Glutamatergic neuron (in vitro differentiated cells): ENCODE measurements around the gene FGF16. TPM values are rescaled to one million over a fixed set of nuclear protein-coding genes. Genes with fewer than 3 reads are reported as not detected.
"Not testable (repeated sequence)": the region's sequence is repeated elsewhere in the genome, so short reads cannot be mapped to it uniquely, and the experiment has no call there.

Source experiments
- DNase-seq: peaks from one replicate; pipeline ENCODE4 v3.0.0; 2022
- H3K27ac Mint-ChIP-seq: one replicate; pipeline ENCODE4 v1.8.0; 2020; ENCODE audit warnings: mild to moderate bottlenecking, mixed read lengths, inconsistent platforms; ENCODE audit not compliant: unreplicated experiment
- H3K27me3 Mint-ChIP-seq: one replicate; pipeline ENCODE4 v1.8.0; 2020; ENCODE audit warnings: mild to moderate bottlenecking, moderate library complexity, mixed read lengths, inconsistent platforms; ENCODE audit not compliant: unreplicated experiment
- H3K36me3 Mint-ChIP-seq: one replicate; pipeline ENCODE4 v1.8.0; 2020; ENCODE audit warnings: mild to moderate bottlenecking, mixed read lengths, inconsistent platforms; ENCODE audit not compliant: unreplicated experiment
- H3K4me1 Mint-ChIP-seq: one replicate; pipeline ENCODE4 v1.8.0; 2020; ENCODE audit warnings: mild to moderate bottlenecking, low read depth, mixed read lengths, inconsistent platforms; ENCODE audit not compliant: unreplicated experiment
- H3K4me3 Mint-ChIP-seq: one replicate; pipeline ENCODE4 v1.8.0; 2020; ENCODE audit warnings: mild to moderate bottlenecking, mixed read lengths, inconsistent platforms; ENCODE audit not compliant: unreplicated experiment
- H3K9me3 Mint-ChIP-seq: one replicate; pipeline ENCODE4 v1.8.0; 2020; ENCODE audit warnings: mild to moderate bottlenecking, moderate library complexity, mixed read lengths, inconsistent platforms; ENCODE audit not compliant: unreplicated experiment
- total RNA-seq: library from RNA; stranded (reverse); fragmentation: NEBNext Ultra II Directional; extraction: Animal tissue kit (Norgen Biotek cat#: 25700); gene quantifications from one replicate; pipeline ENCODE4 v1.2.1, GENCODE V29; 2021; ENCODE audit not compliant: unreplicated experiment
- TF ChIP-seq, protein P1 (sequence below): fragments of 200-600 bp; sonication (generic); IDR thresholded peaks from one replicate; pipeline ENCODE4 v1.5.0; 2021; ENCODE audit not compliant: partially characterized antibody, unreplicated experiment

FGF16 gene
- total RNA-seq, 1 donor from 2014 or later: not detected

DNA sequence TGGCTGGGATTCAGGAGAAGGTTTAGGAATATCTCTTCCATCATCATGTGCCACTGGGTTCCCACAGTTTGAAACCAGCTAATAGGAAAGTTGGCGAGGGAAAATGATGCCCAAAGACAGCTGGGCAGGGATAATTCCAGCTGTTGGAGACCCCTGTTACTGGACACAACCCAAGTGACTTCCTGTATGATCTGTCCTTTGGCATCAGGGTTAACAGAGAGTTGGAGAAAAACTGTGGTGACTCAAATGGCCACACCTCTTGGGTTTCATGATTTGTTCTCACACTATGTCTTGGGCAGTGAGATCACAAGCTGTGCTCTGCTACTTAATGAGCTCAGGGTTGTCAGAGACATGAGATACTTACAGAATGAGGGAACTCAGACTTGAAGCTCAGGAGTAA is 3.8 kb downstream of the FGF16 start:
- H3K4me3 Mint-ChIP-seq: no peak overlapping the region
- no peak for DNase-seq
- peaks cover 5% of the 10 kb centered on the region for H3K4me1 Mint-ChIP-seq
- no peaks in the 10 kb centered on the region for H3K36me3 Mint-ChIP-seq
- H3K27me3 Mint-ChIP-seq: peaks cover 5% of the 10 kb centered on the region
- H3K9me3 Mint-ChIP-seq: peaks cover 3% of the 10 kb centered on the region
- TF ChIP-seq, protein P1, sequence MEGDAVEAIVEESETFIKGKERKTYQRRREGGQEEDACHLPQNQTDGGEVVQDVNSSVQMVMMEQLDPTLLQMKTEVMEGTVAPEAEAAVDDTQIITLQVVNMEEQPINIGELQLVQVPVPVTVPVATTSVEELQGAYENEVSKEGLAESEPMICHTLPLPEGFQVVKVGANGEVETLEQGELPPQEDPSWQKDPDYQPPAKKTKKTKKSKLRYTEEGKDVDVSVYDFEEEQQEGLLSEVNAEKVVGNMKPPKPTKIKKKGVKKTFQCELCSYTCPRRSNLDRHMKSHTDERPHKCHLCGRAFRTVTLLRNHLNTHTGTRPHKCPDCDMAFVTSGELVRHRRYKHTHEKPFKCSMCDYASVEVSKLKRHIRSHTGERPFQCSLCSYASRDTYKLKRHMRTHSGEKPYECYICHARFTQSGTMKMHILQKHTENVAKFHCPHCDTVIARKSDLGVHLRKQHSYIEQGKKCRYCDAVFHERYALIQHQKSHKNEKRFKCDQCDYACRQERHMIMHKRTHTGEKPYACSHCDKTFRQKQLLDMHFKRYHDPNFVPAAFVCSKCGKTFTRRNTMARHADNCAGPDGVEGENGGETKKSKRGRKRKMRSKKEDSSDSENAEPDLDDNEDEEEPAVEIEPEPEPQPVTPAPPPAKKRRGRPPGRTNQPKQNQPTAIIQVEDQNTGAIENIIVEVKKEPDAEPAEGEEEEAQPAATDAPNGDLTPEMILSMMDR: no peak
- no peak overlapping the region for H3K27ac Mint-ChIP-seq

DNA sequence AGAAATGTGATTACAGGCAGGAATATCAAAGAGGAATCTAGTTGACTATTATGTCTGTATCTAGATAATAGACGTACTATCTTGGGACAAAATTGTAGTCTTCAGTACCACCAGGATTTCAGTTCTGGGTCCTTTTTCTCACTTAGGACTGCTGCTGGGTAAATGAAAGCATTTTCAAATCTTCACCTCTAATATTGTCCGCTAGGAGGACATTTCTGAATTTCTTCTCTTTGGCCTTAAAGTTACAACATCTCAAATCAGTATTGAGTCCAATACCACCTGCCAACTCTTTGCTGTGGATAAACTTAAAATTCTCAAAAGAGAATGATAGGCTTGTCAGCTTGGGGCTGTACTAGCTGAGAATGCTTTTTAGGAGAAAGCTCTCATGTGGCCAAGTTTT is 6.0 kb downstream of the FGF16 start:
- Mint-ChIP-seq H3K9me3 (peaks cover 3% of the 10 kb centered on the region), H3K4me1 (peaks cover 2% of the 10 kb centered on the region), H3K27me3 (peaks cover 3% of the 10 kb centered on the region), H3K4me3 (no peak overlapping the region), H3K27ac (no peak overlapping the region), H3K36me3 (no peaks in the 10 kb centered on the region)
- no peak for DNase-seq
- TF ChIP-seq, protein P1: no peak

DNA sequence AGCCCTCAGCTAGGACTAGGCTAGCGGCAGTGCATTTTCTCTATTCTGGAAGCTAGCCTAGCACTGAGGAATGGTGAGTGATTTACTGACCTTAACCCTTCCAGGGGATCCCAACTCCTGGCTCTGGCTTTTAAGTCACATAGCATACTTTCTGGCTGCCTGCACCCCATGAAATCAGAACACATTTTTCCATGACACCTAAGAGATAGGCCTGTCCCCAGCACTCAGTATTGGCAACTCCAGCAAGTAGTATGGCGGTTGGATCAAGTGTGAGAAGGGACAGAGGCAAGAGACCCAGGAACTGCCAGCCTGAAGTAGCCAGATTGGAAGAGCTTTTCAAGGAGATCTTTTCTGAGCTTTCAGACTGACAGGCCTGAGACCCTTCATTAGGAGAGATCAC is 8.2 kb downstream of the FGF16 start:
- Mint-ChIP-seq H3K36me3 (no peaks in the 10 kb centered on the region), H3K27ac (no peak overlapping the region), H3K27me3 (no peaks in the 10 kb centered on the region), H3K4me3 (no peak overlapping the region), H3K9me3 (peaks cover 3% of the 10 kb centered on the region), H3K4me1 (no peaks in the 10 kb centered on the region)
- TF ChIP-seq, protein P1: no peak
- DNase-seq: no peak

DNA sequence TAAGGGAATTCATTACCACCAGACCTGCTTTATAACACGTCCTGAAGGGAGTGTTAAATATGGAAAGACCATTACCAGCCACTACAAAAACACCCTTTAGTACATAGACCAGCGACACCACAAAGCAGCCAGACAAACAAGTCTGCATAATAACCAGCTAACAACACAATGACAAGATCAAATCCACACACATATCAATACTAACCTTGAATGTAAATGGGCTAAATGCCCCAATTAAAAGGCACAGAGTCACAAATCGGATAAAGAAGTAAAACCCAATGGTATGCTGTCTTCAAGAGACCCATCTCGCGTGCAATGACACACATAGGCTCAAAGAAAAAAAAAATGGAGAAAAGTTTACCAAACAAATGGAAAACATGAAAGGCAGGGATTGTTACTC is 36.9 kb downstream of the FGF16 start:
- no peak for DNase-seq
- H3K9me3 Mint-ChIP-seq: no peaks in the 10 kb centered on the region
- H3K36me3 Mint-ChIP-seq: peaks cover 21% of the 10 kb centered on the region
- TF ChIP-seq, protein P1: no peak
- no peak overlapping the region for H3K4me3 Mint-ChIP-seq
- no peaks in the 10 kb centered on the region for H3K27me3 Mint-ChIP-seq
- H3K4me1 Mint-ChIP-seq: no peaks in the 10 kb centered on the region
- H3K27ac Mint-ChIP-seq: no peak overlapping the region

DNA sequence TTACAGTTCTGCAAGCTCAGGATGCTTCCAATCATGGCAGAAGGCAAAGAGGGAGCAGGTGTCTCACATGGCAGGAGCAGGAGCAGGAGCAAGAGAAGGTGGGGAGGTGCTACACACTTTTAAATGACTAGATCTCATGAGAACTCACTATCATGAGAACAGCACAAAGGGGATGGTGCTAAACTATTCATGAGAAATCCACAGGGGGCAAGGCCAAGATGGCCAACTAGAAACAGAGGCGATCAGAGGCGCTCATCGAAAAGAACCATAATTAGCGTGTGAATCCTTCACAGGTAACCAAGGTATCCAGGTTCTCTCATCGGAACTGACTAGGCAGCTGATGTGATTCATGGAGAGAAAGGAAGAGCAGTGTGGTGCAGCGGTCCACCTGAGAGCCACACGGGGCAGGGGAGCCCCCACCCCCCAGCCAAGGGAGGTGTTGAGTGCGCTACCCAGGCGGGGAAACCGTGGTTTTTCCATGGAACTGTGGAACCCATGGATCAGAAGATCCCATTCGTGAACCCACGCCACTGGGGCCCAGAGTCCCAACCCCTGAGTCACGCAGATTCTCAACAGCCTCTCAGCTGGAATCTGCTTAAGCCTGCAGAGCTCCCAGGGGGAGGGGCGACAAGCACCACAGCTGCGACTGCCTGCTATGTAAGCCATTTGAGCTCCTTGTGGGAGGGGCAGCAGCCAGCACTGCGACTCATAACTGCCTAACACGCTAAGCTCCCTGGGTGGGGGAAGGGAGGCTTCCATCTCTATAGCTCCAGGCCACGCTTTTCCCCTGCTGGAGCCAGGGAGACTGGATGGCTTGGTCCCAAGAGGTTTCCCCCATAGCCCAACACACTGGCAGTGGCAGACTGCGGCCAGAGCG is 46.7 kb downstream of the FGF16 start:
- Mint-ChIP-seq H3K4me3 (peak overlapping the region; percentile 35), H3K27ac (peak overlapping the region; percentile 89), H3K9me3 (peaks cover 3% of the 10 kb centered on the region), H3K27me3 (no peaks in the 10 kb centered on the region), H3K4me1 (peaks cover 5% of the 10 kb centered on the region), H3K36me3 (no peaks in the 10 kb centered on the region)
- TF ChIP-seq, protein P1: no peak
- DNase-seq: peak; percentile 78

DNA sequence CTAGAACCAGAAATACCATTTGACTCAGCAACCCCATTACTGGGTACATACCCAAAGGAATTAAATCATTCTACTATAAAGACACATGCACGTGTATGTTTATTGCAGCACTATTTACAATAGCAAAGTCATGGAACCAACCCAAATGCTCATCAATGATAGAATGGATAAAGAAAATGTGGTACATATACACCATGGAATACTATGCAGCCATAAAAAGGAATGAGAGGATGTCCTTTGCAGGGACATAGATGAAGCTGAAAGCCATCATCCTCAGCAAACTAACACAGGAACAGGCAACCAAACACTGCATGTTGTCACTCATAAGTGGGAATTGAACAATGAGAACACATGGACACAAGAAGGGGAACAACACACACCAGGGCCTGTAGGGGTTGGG is 53.0 kb downstream of the FGF16 start:
- not testable (repeated sequence) for H3K4me3 Mint-ChIP-seq, H3K36me3 Mint-ChIP-seq, H3K9me3 Mint-ChIP-seq

More for the DNA sequence above, 53.0 kb downstream of the FGF16 start:
- not testable (repeated sequence) for DNase-seq, H3K27ac Mint-ChIP-seq, H3K27me3 Mint-ChIP-seq, H3K4me1 Mint-ChIP-seq
